ENCODE data around the gene ACOXL.

The ACOXL gene

GRCh38 chr2:110840508-110840907 lies 108.1 kb downstream of the ACOXL start:
- H3K36me3 ChIP-seq (ENCODE audit: control insufficient read depth, insufficient read depth, low read length): no peaks in the 10 kb centered on the region
- WGBS (ENCODE audit: insufficient coverage, insufficient read length): no CpG with 5 or more reads among the region's 2 CpGs
- no peaks in the 10 kb centered on the region for H3K9me3 ChIP-seq (ENCODE audit: control insufficient read depth, insufficient read depth, low read length)
- no peak overlapping the region for H3K4me3 ChIP-seq (ENCODE audit: low read length)
- no peaks in the 10 kb centered on the region for H3K27me3 ChIP-seq (ENCODE audit: control insufficient read depth, insufficient read depth, low read length)
- DNase-seq (ENCODE audit: low read depth, low spot score): no peak
- H3K4me1 ChIP-seq (ENCODE audit: control insufficient read depth, insufficient read depth, low read length): peaks cover 11% of the 10 kb centered on the region
- no peak overlapping the region for H3K27ac ChIP-seq (ENCODE audit: low read length)

- DNase-seq (ENCODE audit: low read depth, low spot score): no peak
- no peak overlapping the region for H3K27ac ChIP-seq (ENCODE audit: low read length)
- H3K27me3 ChIP-seq (ENCODE audit: control insufficient read depth, insufficient read depth, low read length): no peaks in the 10 kb centered on the region
- no CpG with 5 or more reads among the region's 3 CpGs for WGBS (ENCODE audit: insufficient coverage, insufficient read length)
- H3K4me1 ChIP-seq (ENCODE audit: control insufficient read depth, insufficient read depth, low read length): peaks cover 5% of the 10 kb centered on the region
- H3K9me3 ChIP-seq (ENCODE audit: control insufficient read depth, insufficient read depth, low read length): no peaks in the 10 kb centered on the region
- H3K4me3 ChIP-seq (ENCODE audit: low read length): no peak overlapping the region
- no peaks in the 10 kb centered on the region for H3K36me3 ChIP-seq (ENCODE audit: control insufficient read depth, insufficient read depth, low read length)
Observed at GRCh38 chr2:110842048-110842447, 109.7 kb downstream of the ACOXL start.

GRCh38 chr2:110843496-110843895 lies 111.1 kb downstream of the ACOXL start:
- H3K27me3 ChIP-seq (ENCODE audit: control insufficient read depth, insufficient read depth, low read length): no peaks in the 10 kb centered on the region
- WGBS (ENCODE audit: insufficient coverage, insufficient read length): no CpG with 5 or more reads among the region's 2 CpGs

DNA sequence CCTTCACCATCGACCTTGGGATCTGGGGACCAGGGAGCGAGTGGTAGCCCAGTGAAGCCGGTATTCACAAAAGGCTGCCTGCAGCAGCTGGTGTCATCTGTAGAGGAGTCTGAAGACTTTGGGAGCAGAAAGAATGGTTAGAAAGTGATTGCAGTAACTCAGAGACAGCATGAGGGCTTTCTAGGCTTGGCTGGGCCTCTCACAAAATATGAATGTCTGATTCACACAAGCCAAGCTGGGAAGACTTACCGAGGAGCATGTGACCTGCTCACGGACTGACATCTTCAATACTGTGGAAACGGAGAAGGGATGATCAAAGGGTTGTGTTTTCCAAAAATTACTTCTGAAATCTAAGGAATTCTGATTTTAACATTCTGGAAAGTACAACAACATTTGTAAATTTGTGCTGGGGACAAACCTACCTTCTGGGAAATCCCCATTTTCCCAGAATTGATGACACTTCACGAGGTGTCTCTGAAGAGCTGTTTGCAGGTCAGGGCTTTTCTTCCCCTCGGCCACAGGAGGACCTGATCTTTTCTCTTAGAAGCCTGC lies 111.7 kb downstream of the ACOXL start:
- no CpG with 5 or more reads among the region's 8 CpGs for WGBS (ENCODE audit: insufficient coverage, insufficient read length)

More at GRCh38 chr2:110843496-110843895, 111.1 kb downstream of the ACOXL start:
- Histone ChIP-seq H3K4me3 (ENCODE audit: low read length) (no peak overlapping the region), H3K27ac (ENCODE audit: low read length) (no peak overlapping the region), H3K36me3 (ENCODE audit: control insufficient read depth, insufficient read depth, low read length) (no peaks in the 10 kb centered on the region), H3K9me3 (ENCODE audit: control insufficient read depth, insufficient read depth, low read length) (no peaks in the 10 kb centered on the region), H3K4me1 (ENCODE audit: control insufficient read depth, insufficient read depth, low read length) (no peaks in the 10 kb centered on the region; the same call in 1 of the 2 replicates)
- no peak for DNase-seq (ENCODE audit: low read depth, low spot score)

GRCh38 chr2:110847651-110848050 lies 115.3 kb downstream of the ACOXL start:
- no peak overlapping the region for H3K27ac ChIP-seq (ENCODE audit: low read length)
- WGBS (ENCODE audit: insufficient coverage, insufficient read length): no CpG with 5 or more reads among the region's 9 CpGs
- H3K4me3 ChIP-seq (ENCODE audit: low read length): no peak overlapping the region
- no peaks in the 10 kb centered on the region for H3K27me3 ChIP-seq (ENCODE audit: control insufficient read depth, insufficient read depth, low read length)
- no peak for DNase-seq (ENCODE audit: low read depth, low spot score)
- no peaks in the 10 kb centered on the region for H3K9me3 ChIP-seq (ENCODE audit: control insufficient read depth, insufficient read depth, low read length)
- H3K4me1 ChIP-seq (ENCODE audit: control insufficient read depth, insufficient read depth, low read length): peaks cover 2% of the 10 kb centered on the region
- H3K36me3 ChIP-seq (ENCODE audit: control insufficient read depth, insufficient read depth, low read length): no peaks in the 10 kb centered on the region

More for the DNA sequence above, 111.7 kb downstream of the ACOXL start:
- Histone ChIP-seq H3K9me3 (ENCODE audit: control insufficient read depth, insufficient read depth, low read length) (no peaks in the 10 kb centered on the region), H3K36me3 (ENCODE audit: control insufficient read depth, insufficient read depth, low read length) (no peaks in the 10 kb centered on the region), H3K4me1 (ENCODE audit: control insufficient read depth, insufficient read depth, low read length) (no peaks in the 10 kb centered on the region; the same call in 1 of the 2 replicates), H3K27me3 (ENCODE audit: control insufficient read depth, insufficient read depth, low read length) (no peaks in the 10 kb centered on the region), H3K27ac (ENCODE audit: low read length) (no peak overlapping the region), H3K4me3 (ENCODE audit: low read length) (no peak overlapping the region)
- DNase-seq (ENCODE audit: low read depth, low spot score): no peak

GRCh38 chr2:110848071-110848470 lies 115.7 kb downstream of the ACOXL start:
- no peak overlapping the region for H3K4me3 ChIP-seq (ENCODE audit: low read length)
- peaks cover 2% of the 10 kb centered on the region for H3K4me1 ChIP-seq (ENCODE audit: control insufficient read depth, insufficient read depth, low read length)
- no peak overlapping the region for H3K27ac ChIP-seq (ENCODE audit: low read length)
- H3K27me3 ChIP-seq (ENCODE audit: control insufficient read depth, insufficient read depth, low read length): no peaks in the 10 kb centered on the region
- H3K36me3 ChIP-seq (ENCODE audit: control insufficient read depth, insufficient read depth, low read length): no peaks in the 10 kb centered on the region
- WGBS (ENCODE audit: insufficient coverage, insufficient read length): no CpG with 5 or more reads among the region's 2 CpGs
- DNase-seq (ENCODE audit: low read depth, low spot score): no peak
- no peaks in the 10 kb centered on the region for H3K9me3 ChIP-seq (ENCODE audit: control insufficient read depth, insufficient read depth, low read length)

GRCh38 chr2:110848519-110849030 lies 116.2 kb downstream of the ACOXL start:
- DNase-seq (ENCODE audit: low read depth, low spot score): no peak

DNA sequence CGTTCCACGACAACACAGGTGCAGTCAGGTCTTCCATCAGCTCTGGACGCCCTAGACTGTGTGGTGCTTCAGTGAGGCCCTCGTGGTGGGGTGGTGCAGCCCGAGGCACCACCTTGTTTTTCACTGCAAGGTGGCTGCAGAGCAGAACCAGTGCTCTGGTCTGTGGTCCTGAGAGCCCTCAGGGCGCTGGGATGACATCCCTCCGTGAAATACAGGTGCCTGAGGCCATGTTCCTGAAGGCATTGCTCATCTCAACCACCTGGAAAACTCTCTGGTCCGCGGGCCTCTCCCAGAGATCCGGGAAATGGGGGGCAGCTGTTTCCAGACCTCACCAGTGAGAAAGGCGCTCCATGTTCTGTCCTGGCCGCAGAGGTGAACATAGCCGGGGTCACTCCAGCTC lies 119.2 kb downstream of the ACOXL start:
- Histone ChIP-seq H3K27ac (ENCODE audit: low read length) (no peak overlapping the region), H3K9me3 (ENCODE audit: control insufficient read depth, insufficient read depth, low read length) (no peaks in the 10 kb centered on the region), H3K27me3 (ENCODE audit: control insufficient read depth, insufficient read depth, low read length) (no peaks in the 10 kb centered on the region), H3K4me3 (ENCODE audit: low read length) (no peak overlapping the region), H3K36me3 (ENCODE audit: control insufficient read depth, insufficient read depth, low read length) (no peaks in the 10 kb centered on the region), H3K4me1 (ENCODE audit: control insufficient read depth, insufficient read depth, low read length) (peaks cover 2% of the 10 kb centered on the region)
- DNase-seq (ENCODE audit: low read depth, low spot score): no peak
- no CpG with 5 or more reads among the region's 13 CpGs for WGBS (ENCODE audit: insufficient coverage, insufficient read length)

More at GRCh38 chr2:110848519-110849030, 116.2 kb downstream of the ACOXL start:
- WGBS (ENCODE audit: insufficient coverage, insufficient read length): no CpG with 5 or more reads among the region's 13 CpGs
- no peaks in the 10 kb centered on the region for H3K27me3 ChIP-seq (ENCODE audit: control insufficient read depth, insufficient read depth, low read length)
- no peaks in the 10 kb centered on the region for H3K9me3 ChIP-seq (ENCODE audit: control insufficient read depth, insufficient read depth, low read length)
- no peak overlapping the region for H3K27ac ChIP-seq (ENCODE audit: low read length)
- H3K4me1 ChIP-seq (ENCODE audit: control insufficient read depth, insufficient read depth, low read length): peaks cover 2% of the 10 kb centered on the region
- H3K4me3 ChIP-seq (ENCODE audit: low read length): no peak overlapping the region
- H3K36me3 ChIP-seq (ENCODE audit: control insufficient read depth, insufficient read depth, low read length): no peaks in the 10 kb centered on the region

DNA sequence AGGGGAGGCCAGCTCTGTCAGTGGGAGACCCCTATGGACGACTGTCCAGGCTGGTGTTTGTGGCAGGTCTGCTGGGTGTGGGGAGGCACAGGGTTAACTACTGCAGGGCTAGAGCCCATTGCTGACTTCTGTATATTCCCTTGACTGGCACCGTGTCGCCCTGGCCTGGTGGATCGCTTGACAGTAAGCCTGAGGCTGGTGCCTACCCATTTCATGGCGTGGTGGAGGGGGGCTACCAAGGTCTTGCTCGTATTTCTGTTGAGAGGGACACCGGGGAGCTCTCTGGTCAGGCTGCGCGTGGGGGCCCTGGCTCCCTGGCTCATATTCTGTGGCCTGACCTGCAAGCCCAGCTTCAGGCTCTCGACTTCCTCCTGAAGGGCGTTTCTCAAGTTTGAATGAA lies 119.7 kb downstream of the ACOXL start:
- Histone ChIP-seq H3K4me3 (ENCODE audit: low read length) (no peak overlapping the region), H3K36me3 (ENCODE audit: control insufficient read depth, insufficient read depth, low read length) (no peaks in the 10 kb centered on the region), H3K27ac (ENCODE audit: low read length) (no peak overlapping the region), H3K4me1 (ENCODE audit: control insufficient read depth, insufficient read depth, low read length) (peaks cover 2% of the 10 kb centered on the region), H3K9me3 (ENCODE audit: control insufficient read depth, insufficient read depth, low read length) (no peaks in the 10 kb centered on the region), H3K27me3 (ENCODE audit: control insufficient read depth, insufficient read depth, low read length) (no peaks in the 10 kb centered on the region)
- DNase-seq (ENCODE audit: low read depth, low spot score): no peak
- no CpG with 5 or more reads among the region's 11 CpGs for WGBS (ENCODE audit: insufficient coverage, insufficient read length)

- no CpG with 5 or more reads among the region's 8 CpGs for WGBS (ENCODE audit: insufficient coverage, insufficient read length)
- no peak for DNase-seq (ENCODE audit: low read depth, low spot score)
- Histone ChIP-seq H3K9me3 (ENCODE audit: control insufficient read depth, insufficient read depth, low read length) (no peaks in the 10 kb centered on the region), H3K4me3 (ENCODE audit: low read length) (no peak overlapping the region), H3K27me3 (ENCODE audit: control insufficient read depth, insufficient read depth, low read length) (no peaks in the 10 kb centered on the region), H3K4me1 (ENCODE audit: control insufficient read depth, insufficient read depth, low read length) (peaks cover 2% of the 10 kb centered on the region), H3K36me3 (ENCODE audit: control insufficient read depth, insufficient read depth, low read length) (no peaks in the 10 kb centered on the region), H3K27ac (ENCODE audit: low read length) (no peak overlapping the region)
Observed at GRCh38 chr2:110852541-110853263, 120.3 kb downstream of the ACOXL start.

Measured in iPS DF 6.9 (cell line).